Activated CD4-positive, alpha-beta memory T cell treated with anti-CD3 and anti-CD28 coated beads, Interleukin-2, amount 10 ng/mL, durations not matched to agents 7 days and 5 days (primary cell): ENCODE results near the gene WRAP73. TPM values are rescaled to one million over a fixed set of nuclear protein-coding genes. Genes with fewer than 3 reads are reported as not detected.

Source experiments
- CTCF ChIA-PET: fragments of 350-600 bp; sonication (Branson Sonifier 250); formaldehyde crosslinking; loops from one replicate; lab custom pipeline; 2021; ENCODE audit warnings: antibody characterized with exemption, inconsistent platforms; lab: Charles Lee
- POLR2A ChIA-PET: fragments of 350-600 bp; sonication (Branson Sonifier 250); formaldehyde crosslinking; loops from one replicate; lab custom pipeline; 2021; ENCODE audit warnings: antibody characterized with exemption; lab: Charles Lee
- DNase-seq: peaks from one replicate; pipeline ENCODE4 v3.0.0-alpha.2; 2020
- H3K27ac Mint-ChIP-seq: one replicate; pipeline ENCODE4 v1.8.0; 2021; ENCODE audit warnings: mild to moderate bottlenecking, mixed read lengths
- H3K27me3 Mint-ChIP-seq: one replicate; pipeline ENCODE4 v1.8.0; 2021; ENCODE audit warnings: mixed read lengths
- H3K36me3 Mint-ChIP-seq: one replicate; pipeline ENCODE4 v1.8.0; 2021; ENCODE audit warnings: low read depth, mixed read lengths
- H3K4me1 Mint-ChIP-seq: one replicate; pipeline ENCODE4 v1.8.0; 2021; ENCODE audit warnings: mixed read lengths
- H3K4me3 Mint-ChIP-seq: one replicate; pipeline ENCODE4 v1.8.0; 2021; ENCODE audit warnings: mild to moderate bottlenecking, mixed read lengths
- H3K9me3 Mint-ChIP-seq: one replicate; pipeline ENCODE4 v1.8.0; 2021; ENCODE audit warnings: mixed read lengths
- total RNA-seq, 2 experiments: library from RNA; stranded (reverse); gene quantifications; one replicate each; pipeline ENCODE4 v1.2.3, GENCODE V29; 2021

Gene WRAP73
- total RNA-seq, 2 experiments from 2014 or later, result 34.7 to 38.9 TPM

DNA sequence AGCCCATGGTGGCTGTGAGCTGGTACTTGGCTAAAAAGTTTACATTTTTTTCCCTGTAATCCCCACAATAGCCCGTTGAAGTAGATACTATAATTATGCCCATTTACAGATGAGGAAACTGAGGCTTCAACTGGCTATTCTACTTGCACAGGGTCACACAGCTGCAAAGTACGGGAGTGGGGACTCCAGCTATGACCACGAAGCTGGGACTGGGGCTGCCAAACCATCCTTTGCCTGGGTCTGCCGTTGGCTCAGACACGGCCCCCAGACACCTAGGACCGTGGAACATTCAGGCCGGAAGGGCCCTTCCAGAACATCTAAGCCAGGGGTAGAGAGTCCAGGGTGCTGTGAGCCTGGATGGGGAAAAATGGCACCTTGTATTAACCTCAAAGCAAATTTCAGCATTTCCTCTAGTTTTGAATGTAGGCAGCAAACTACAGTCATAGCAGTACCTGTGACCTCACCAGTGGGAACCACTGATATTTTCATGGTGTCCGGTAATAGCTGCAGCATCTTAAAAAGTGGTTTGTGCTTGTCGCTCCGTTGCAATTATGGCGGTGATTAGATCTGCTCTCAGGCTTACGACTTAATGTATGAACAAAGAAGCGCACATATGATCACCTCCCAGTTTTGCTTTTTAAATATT, 6.7 kb upstream of the WRAP73 start:
- ChIA-PET POLR2A (no interaction called here), CTCF (interaction anchor here (1.5 kb wide), 1 partner anchor 38 kb away, joined by 5 read pairs; no protein-coding TSS in a partner anchor)
- DNase-seq, result peak; percentile 39
- peaks cover 28% of the 10 kb centered on the region for H3K4me1 Mint-ChIP-seq
- H3K27me3 Mint-ChIP-seq, result peaks cover 55% of the 10 kb centered on the region
- H3K9me3 Mint-ChIP-seq, result no peaks in the 10 kb centered on the region
- no peak overlapping the region for H3K27ac Mint-ChIP-seq
- H3K36me3 Mint-ChIP-seq, result no peaks in the 10 kb centered on the region
- H3K4me3 Mint-ChIP-seq, result no peak overlapping the region

GRCh38 chr1:3654549-3655281, 4.8 kb upstream of the WRAP73 start:
- H3K4me3 Mint-ChIP-seq, result no peak overlapping the region
- ChIA-PET CTCF (interaction anchor here (1.2 kb wide), 1 partner anchor 36 kb away, joined by 3 read pairs; no protein-coding TSS in a partner anchor), POLR2A (no interaction called here)
- no peak for DNase-seq
- H3K36me3 Mint-ChIP-seq, result no peaks in the 10 kb centered on the region
- peaks cover 62% of the 10 kb centered on the region for H3K27me3 Mint-ChIP-seq
- peaks cover 28% of the 10 kb centered on the region for H3K4me1 Mint-ChIP-seq
- no peaks in the 10 kb centered on the region for H3K9me3 Mint-ChIP-seq
- no peak overlapping the region for H3K27ac Mint-ChIP-seq

GRCh38 chr1:3653286-3653618, 3.3 kb upstream of the WRAP73 start:
- DNase-seq, result no peak
- Mint-ChIP-seq H3K27me3 (peaks cover 53% of the 10 kb centered on the region), H3K4me1 (peaks cover 37% of the 10 kb centered on the region), H3K9me3 (no peaks in the 10 kb centered on the region), H3K36me3 (peaks cover under 1% of the 10 kb centered on the region), H3K4me3 (peak overlapping the region; percentile 47), H3K27ac (no peak overlapping the region)
- POLR2A ChIA-PET, result no interaction called here
- CTCF ChIA-PET, result no interaction called here

DNA sequence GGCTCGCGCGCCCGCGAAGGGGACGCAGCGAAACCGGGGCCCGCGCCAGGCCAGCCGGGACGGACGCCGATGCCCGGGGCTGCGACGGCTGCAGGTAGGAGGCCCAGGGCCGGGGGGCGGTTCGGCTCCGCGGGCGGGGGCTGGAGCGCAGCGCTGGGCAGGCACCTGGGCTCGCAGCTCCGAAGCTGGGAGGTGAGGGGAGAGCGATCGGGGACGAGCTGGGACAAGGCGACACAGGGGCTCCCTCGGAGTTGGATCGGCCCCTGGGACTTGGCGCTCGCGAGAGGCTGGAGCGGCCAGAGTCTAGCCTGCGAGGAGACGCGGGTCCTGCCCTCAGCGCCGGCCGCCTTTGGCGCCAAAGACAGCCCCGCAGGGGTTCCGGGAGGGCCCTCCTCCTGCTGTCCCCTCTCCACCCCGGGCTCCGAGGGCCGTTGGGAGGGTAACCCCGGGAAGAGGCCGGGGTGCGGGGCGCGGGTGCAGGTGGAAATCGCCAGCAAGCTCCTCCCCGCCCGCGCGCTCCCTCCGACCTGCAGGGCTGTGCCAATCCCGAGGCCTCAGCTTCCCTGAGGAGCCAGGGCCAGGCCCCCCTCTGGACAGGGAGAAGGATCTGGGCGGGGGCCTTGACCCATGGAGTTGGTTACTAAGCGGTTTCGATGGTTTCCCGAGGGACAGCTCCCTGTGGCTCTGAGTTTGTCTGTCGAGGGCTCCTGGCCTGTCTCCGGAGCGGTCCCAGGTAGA, 2.8 kb upstream of the WRAP73 start:
- peaks cover 38% of the 10 kb centered on the region for H3K4me1 Mint-ChIP-seq

DNA sequence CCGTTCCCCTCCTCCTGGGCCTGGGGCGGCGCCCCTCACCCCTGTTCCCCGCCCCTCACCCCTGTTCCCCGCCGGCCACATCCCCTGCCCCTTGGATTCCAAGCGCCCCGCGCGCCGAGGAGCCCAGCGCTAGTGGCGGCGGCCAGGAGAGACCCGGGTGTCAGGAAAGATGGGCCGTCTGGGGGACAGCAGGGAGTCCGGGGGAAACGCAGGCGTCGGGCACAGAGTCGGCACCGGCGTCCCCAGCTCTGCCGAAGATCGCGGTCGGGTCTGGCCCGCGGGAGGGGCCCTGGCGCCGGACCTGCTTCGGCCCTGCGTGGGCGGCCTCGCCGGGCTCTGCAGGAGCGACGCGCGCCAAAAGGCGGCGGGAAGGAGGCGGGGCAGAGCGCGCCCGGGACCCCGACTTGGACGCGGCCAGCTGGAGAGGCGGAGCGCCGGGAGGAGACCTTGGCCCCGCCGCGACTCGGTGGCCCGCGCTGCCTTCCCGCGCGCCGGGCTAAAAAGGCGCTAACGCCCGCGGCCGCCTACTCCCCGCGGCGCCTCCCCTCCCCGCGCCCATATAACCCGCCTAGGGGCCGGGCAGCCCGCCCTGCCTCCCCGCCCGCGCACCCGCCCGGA, 2.1 kb upstream of the WRAP73 start, which contains the start of gene TP73:
TSS of gene TP73 (plus strand) at position 587 of the 618 bp plus-strand sequence. CDS start 29,850 bp downstream, outside the sequence.
- DNase-seq, result no peak
- H3K27ac Mint-ChIP-seq, result no peak within 1 kb of the TSS
- H3K4me1 Mint-ChIP-seq, result peaks cover 35% of the 10 kb centered on the region
- H3K36me3 Mint-ChIP-seq, result peaks cover 10% of the 10 kb centered on the region
- H3K4me3 Mint-ChIP-seq, result peak within 1 kb of the TSS; percentile 47
- no peaks in the 10 kb centered on the region for H3K9me3 Mint-ChIP-seq
- peaks cover 47% of the 10 kb centered on the region for H3K27me3 Mint-ChIP-seq
- POLR2A ChIA-PET, result interaction anchor here (0.7 kb wide), 1 partner anchor 26 kb away, joined by 4 read pairs; no protein-coding TSS in a partner anchor
- CTCF ChIA-PET, result no interaction called here

More for the DNA sequence above, 2.8 kb upstream of the WRAP73 start:
- H3K27me3 Mint-ChIP-seq, result peaks cover 51% of the 10 kb centered on the region
- no peak overlapping the region for H3K4me3 Mint-ChIP-seq
- H3K27ac Mint-ChIP-seq, result no peak overlapping the region
- no peaks in the 10 kb centered on the region for H3K9me3 Mint-ChIP-seq
- DNase-seq, result no peak
- ChIA-PET CTCF (no interaction called here), POLR2A (no interaction called here)
- H3K36me3 Mint-ChIP-seq, result peaks cover 3% of the 10 kb centered on the region

- Mint-ChIP-seq H3K9me3 (no peaks in the 10 kb centered on the region), H3K36me3 (peaks cover 15% of the 10 kb centered on the region), H3K27ac (peak overlapping the region; percentile 26), H3K27me3 (peaks cover 41% of the 10 kb centered on the region), H3K4me3 (no peak overlapping the region), H3K4me1 (peaks cover 27% of the 10 kb centered on the region)
- ChIA-PET CTCF (no interaction called here), POLR2A (interaction anchor here (0.7 kb wide), 1 partner anchor 26 kb away, joined by 4 read pairs; no protein-coding TSS in a partner anchor)
- DNase-seq, result no peak
These were observed 1.4 kb upstream of the WRAP73 start for GRCh38 chr1:3651026-3651929.

DNA sequence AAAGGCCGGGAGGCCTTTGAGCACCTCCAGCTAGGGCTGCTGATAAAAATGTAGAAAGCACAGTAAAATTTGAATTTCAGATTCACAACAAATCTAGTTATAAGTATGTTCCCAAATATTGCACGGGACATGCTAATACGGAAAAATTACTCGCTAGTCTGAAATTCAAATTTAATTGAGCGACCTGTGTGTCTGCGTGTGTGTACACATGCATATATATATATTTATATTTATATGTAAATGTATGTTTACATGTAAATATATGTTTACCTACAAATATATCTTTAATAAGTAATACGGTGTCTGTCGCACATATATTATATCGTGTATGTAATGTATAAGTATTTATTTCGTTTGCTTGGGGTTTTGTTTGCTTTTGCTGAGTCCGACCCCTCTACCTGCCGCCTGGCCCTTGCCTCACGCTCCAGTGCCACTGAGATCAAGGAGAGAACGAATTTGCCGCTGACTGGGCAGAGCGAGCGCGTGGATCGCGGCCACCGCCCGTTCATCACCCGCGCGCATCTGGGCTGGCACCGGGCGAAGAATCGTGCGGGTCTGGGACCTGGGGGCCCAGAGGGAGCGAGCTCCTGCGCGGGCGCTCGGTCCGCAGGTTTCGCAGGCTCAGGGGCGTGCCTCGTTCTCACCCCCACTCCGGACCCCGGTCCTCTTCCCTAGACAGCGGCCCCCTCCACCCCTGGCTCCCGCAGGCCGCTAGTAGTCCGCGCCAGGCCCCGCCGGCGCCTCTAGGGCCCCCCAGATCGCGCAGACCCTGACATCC, 534 bp upstream of the WRAP73 start:
- H3K9me3 Mint-ChIP-seq, result no peaks in the 10 kb centered on the region
- CTCF ChIA-PET, result interaction anchor here (1.1 kb wide), 1 partner anchor 137 kb away, joined by 3 read pairs; no protein-coding TSS in a partner anchor
- H3K4me3 Mint-ChIP-seq, result peak overlapping the region; percentile 75
- no peak for DNase-seq
- peaks cover 24% of the 10 kb centered on the region for H3K4me1 Mint-ChIP-seq
- peaks cover 22% of the 10 kb centered on the region for H3K36me3 Mint-ChIP-seq
- H3K27ac Mint-ChIP-seq, result peak overlapping the region; percentile 47
- peaks cover 34% of the 10 kb centered on the region for H3K27me3 Mint-ChIP-seq
- POLR2A ChIA-PET, result interaction anchor here (0.6 to 1.3 kb wide), 3 partner anchors 21 to 29 kb away, joined by 3 to 4 read pairs (median 3); no protein-coding TSS in a partner anchor

DNA sequence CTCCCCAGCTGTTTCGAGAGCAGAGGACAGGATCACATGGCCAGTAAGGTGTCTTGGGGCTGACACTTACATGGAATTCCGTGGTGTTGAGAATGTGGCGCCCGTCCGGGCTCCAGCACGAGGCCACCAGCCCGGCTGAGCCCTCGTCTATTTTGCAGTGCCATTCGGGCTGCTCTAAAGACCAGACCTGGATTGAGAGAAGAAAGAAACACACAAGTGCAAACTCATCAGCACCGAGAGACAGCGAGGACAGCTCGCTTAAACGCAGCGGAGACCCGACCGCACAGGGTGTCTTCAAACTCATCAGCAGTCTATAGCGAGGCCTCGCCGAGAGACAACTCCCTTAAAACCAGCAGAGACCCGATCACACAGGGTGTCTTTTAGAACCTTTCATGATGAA, 3.3 kb downstream of the WRAP73 start:
- H3K4me3 Mint-ChIP-seq, result no peak overlapping the region
- peaks cover 12% of the 10 kb centered on the region for H3K27me3 Mint-ChIP-seq
- no peak overlapping the region for H3K27ac Mint-ChIP-seq
- ChIA-PET CTCF (no interaction called here), POLR2A (no interaction called here)
- H3K4me1 Mint-ChIP-seq, result peaks cover 24% of the 10 kb centered on the region
- no peak for DNase-seq
- peaks cover 35% of the 10 kb centered on the region for H3K36me3 Mint-ChIP-seq
- H3K9me3 Mint-ChIP-seq, result no peaks in the 10 kb centered on the region

GRCh38 chr1:3645666-3646355, 4.1 kb downstream of the WRAP73 start:
- Mint-ChIP-seq H3K9me3 (no peaks in the 10 kb centered on the region), H3K4me1 (peaks cover 22% of the 10 kb centered on the region), H3K27ac (no peak overlapping the region), H3K4me3 (no peak overlapping the region), H3K27me3 (peaks cover 5% of the 10 kb centered on the region), H3K36me3 (peaks cover 35% of the 10 kb centered on the region)
- CTCF ChIA-PET, result no interaction called here
- POLR2A ChIA-PET, result no interaction called here
- DNase-seq, result no peak

GRCh38 chr1:3645247-3645646, 4.7 kb downstream of the WRAP73 start:
- Mint-ChIP-seq H3K4me3 (no peak overlapping the region), H3K27me3 (peaks cover 2% of the 10 kb centered on the region), H3K9me3 (no peaks in the 10 kb centered on the region), H3K4me1 (peaks cover 20% of the 10 kb centered on the region), H3K36me3 (peaks cover 35% of the 10 kb centered on the region), H3K27ac (no peak overlapping the region)
- ChIA-PET POLR2A (no interaction called here), CTCF (no interaction called here)
- DNase-seq, result no peak

GRCh38 chr1:3644273-3644672, 5.6 kb downstream of the WRAP73 start:
- POLR2A ChIA-PET, result no interaction called here
- H3K36me3 Mint-ChIP-seq, result peaks cover 35% of the 10 kb centered on the region
- H3K9me3 Mint-ChIP-seq, result no peaks in the 10 kb centered on the region

More at GRCh38 chr1:3644273-3644672, 5.6 kb downstream of the WRAP73 start:
- peaks cover 16% of the 10 kb centered on the region for H3K4me1 Mint-ChIP-seq
- no peak for DNase-seq
- CTCF ChIA-PET, result no interaction called here
- no peak overlapping the region for H3K4me3 Mint-ChIP-seq
- no peaks in the 10 kb centered on the region for H3K27me3 Mint-ChIP-seq
- no peak overlapping the region for H3K27ac Mint-ChIP-seq
